ENCODE measurements around the gene GBP4. TPM values are rescaled to one million over a fixed set of nuclear protein-coding genes. Genes with fewer than 3 reads are reported as not detected.
"Not testable (repeated sequence)": the region's sequence is repeated elsewhere in the genome, so short reads cannot be mapped to it uniquely, and the experiment has no call there.

Gene GBP4
- total RNA-seq, 1 experiment from 2014 or later: 0.07 TPM

- H3K27me3 ChIP-seq (ENCODE audit: low read length); H3K4me2 ChIP-seq (ENCODE audit: low read length); H3K9me3 ChIP-seq (ENCODE audit: low read length); H3K4me3 ChIP-seq (ENCODE audit: low read length); H3K9ac ChIP-seq (ENCODE audit: low read length); BruUV-seq (replicated peaks); POLR2A ChIA-PET (ENCODE audit: unreplicated experiment); H3K9me2 ChIP-seq (replicated peaks; ENCODE audit: low read length); ATAC-seq; intact Hi-C loops (cut with micrococcal nuclease); DNase-seq; CTCF ChIA-PET; H3K27ac ChIP-seq (ENCODE audit: low read length); H4K20me1 ChIP-seq (ENCODE audit: low read length); H3K79me2 ChIP-seq (ENCODE audit: low read length); H3K36me3 ChIP-seq (ENCODE audit: low read depth, low read length); H3K4me1 ChIP-seq (ENCODE audit: insufficient read depth, low read length); H2AFZ ChIP-seq (ENCODE audit: low read length); H3F3A ChIP-seq (ENCODE audit: low read length, unreplicated experiment): not testable (repeated sequence)
Measured at GRCh38 chr1:89218941-89219340, 20.2 kb upstream of the GBP4 start.

GRCh38 chr1:89213347-89213746 lies 14.6 kb upstream of the GBP4 start:
- Histone ChIP-seq H3K4me2 (ENCODE audit: low read length) (no peak overlapping the region), H3K4me3 (ENCODE audit: low read length) (no peak overlapping the region), H3K27ac (ENCODE audit: low read length) (no peak overlapping the region), H3K4me1 (ENCODE audit: insufficient read depth, low read length) (no peaks in the 10 kb centered on the region), H2AFZ (ENCODE audit: low read length) (no peak overlapping the region), H3K9ac (ENCODE audit: low read length) (no peak overlapping the region), H3K36me3 (ENCODE audit: low read depth, low read length) (no peaks in the 10 kb centered on the region), H4K20me1 (ENCODE audit: low read length) (no peaks in the 10 kb centered on the region), H3K9me2 (replicated peaks; ENCODE audit: low read length) (no peaks in the 10 kb centered on the region), H3K9me3 (ENCODE audit: low read length) (peaks cover 22% of the 10 kb centered on the region; the same call in 1 of the 2 replicates), H3F3A (ENCODE audit: low read length, unreplicated experiment) (no peaks in the 10 kb centered on the region), H3K79me2 (ENCODE audit: low read length) (no peaks in the 10 kb centered on the region), H3K27me3 (ENCODE audit: low read length) (no peaks in the 10 kb centered on the region)
- POLR2A ChIA-PET (ENCODE audit: unreplicated experiment): no interaction called here
- no peak for DNase-seq
- intact Hi-C loops (cut with micrococcal nuclease): no loop called here
- BruUV-seq (replicated peaks): no TSS peak
- no peak for TF ChIP-seq EZH2phosphoT487 (IDR thresholded peaks at IDR 0.05; ENCODE audit: borderline replicate concordance, low read length)
- TF ChIP-seq, protein P1, sequence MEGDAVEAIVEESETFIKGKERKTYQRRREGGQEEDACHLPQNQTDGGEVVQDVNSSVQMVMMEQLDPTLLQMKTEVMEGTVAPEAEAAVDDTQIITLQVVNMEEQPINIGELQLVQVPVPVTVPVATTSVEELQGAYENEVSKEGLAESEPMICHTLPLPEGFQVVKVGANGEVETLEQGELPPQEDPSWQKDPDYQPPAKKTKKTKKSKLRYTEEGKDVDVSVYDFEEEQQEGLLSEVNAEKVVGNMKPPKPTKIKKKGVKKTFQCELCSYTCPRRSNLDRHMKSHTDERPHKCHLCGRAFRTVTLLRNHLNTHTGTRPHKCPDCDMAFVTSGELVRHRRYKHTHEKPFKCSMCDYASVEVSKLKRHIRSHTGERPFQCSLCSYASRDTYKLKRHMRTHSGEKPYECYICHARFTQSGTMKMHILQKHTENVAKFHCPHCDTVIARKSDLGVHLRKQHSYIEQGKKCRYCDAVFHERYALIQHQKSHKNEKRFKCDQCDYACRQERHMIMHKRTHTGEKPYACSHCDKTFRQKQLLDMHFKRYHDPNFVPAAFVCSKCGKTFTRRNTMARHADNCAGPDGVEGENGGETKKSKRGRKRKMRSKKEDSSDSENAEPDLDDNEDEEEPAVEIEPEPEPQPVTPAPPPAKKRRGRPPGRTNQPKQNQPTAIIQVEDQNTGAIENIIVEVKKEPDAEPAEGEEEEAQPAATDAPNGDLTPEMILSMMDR (conservative IDR thresholded peaks at IDR 0.05; ENCODE audit: low read depth, low read length): no peak
- no peak for TF ChIP-seq EZH2 (IDR thresholded peaks at IDR 0.05; ENCODE audit: low read length, unreplicated experiment)
- CTCF ChIA-PET: no interaction called here
- no peak for ATAC-seq

DNA sequence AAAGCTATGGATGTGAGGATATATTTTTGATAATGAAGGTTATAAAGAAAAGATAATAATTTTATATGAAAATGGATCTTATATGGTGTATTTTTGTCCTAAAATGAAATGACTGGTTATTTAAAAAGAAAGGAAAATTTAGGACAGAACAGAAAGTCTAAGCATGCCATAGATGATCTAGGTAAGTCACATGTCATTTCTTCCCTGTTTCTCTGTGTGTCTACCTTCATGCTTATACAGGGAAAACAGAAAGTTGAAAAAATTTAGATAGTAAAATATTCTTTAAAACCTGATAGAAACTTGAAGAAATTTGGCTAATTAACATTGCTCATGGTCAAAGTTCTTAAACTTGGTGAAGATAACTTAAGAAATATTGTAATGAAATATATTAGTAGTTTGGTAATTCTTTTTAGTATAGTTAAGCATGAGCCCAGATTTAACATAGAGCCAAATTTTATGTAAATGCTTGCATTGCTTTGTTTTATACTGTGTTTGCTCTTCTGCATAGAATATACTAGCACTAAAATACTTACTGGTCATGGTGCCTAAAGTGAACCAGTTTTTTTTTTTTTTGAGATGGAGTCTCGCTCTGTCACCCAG lies 12.4 kb upstream of the GBP4 start:
- H3K9me3 ChIP-seq (ENCODE audit: low read length): peaks cover 17% of the 10 kb centered on the region; the same call in 1 of the 2 replicates
- H3K36me3 ChIP-seq (ENCODE audit: low read depth, low read length): no peaks in the 10 kb centered on the region
- TF ChIP-seq EZH2 (IDR thresholded peaks at IDR 0.05; ENCODE audit: low read length, unreplicated experiment) (no peak), EZH2phosphoT487 (IDR thresholded peaks at IDR 0.05; ENCODE audit: borderline replicate concordance, low read length) (no peak)
- TF ChIP-seq, protein P1 (conservative IDR thresholded peaks at IDR 0.05; ENCODE audit: low read depth, low read length): no peak
- no peaks in the 10 kb centered on the region for H3K79me2 ChIP-seq (ENCODE audit: low read length)
- no peaks in the 10 kb centered on the region for H3K27me3 ChIP-seq (ENCODE audit: low read length)
- H3K9me2 ChIP-seq (replicated peaks; ENCODE audit: low read length): no peaks in the 10 kb centered on the region
- no peak overlapping the region for H3K4me3 ChIP-seq (ENCODE audit: low read length)
- POLR2A ChIA-PET (ENCODE audit: unreplicated experiment): no interaction called here
- H2AFZ ChIP-seq (ENCODE audit: low read length): no peak overlapping the region
- no peaks in the 10 kb centered on the region for H3F3A ChIP-seq (ENCODE audit: low read length, unreplicated experiment)
- CTCF ChIA-PET: no interaction called here
- H3K4me1 ChIP-seq (ENCODE audit: insufficient read depth, low read length): no peaks in the 10 kb centered on the region
- ATAC-seq (no peak), DNase-seq (no peak)
- no peak overlapping the region for H3K4me2 ChIP-seq (ENCODE audit: low read length)
- intact Hi-C loops (cut with micrococcal nuclease): no loop called here
- no peak overlapping the region for H3K9ac ChIP-seq (ENCODE audit: low read length)
- no peak overlapping the region for H3K27ac ChIP-seq (ENCODE audit: low read length)
- no peaks in the 10 kb centered on the region for H4K20me1 ChIP-seq (ENCODE audit: low read length)
- no TSS peak for BruUV-seq (replicated peaks)

Data from PC-3 (cell line).